GM18526 (cell line): ENCODE data around the gene PRRX1.

Source experiments
- POLR2A ChIP-seq: IDR thresholded peaks from 3 replicates; pipeline ENCODE4 v1.6.1; 2011; ENCODE audit not compliant: insufficient read length; ENCODE audit errors: extremely low read depth

Gene PRRX1

DNA sequence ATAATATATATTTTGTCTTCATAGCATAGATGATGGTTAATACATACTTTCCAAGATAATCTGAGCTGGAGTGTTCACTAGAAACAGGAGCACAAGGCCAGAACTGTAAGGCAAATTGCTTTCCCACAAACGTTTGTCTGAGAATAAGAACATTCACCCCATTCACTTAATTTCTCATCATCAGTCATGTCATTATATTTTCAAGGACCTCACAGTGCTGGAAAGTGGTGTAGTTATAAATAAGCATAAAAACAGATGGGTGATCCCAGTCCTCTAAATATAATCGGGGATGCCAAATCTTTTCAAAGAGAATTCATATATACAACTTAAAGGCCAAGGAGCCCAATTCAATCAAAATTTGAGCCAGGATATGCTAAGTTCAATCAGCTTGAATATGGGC is 8.4 kb downstream of the PRRX1 start:
- no peak for TF ChIP-seq POLR2A

DNA sequence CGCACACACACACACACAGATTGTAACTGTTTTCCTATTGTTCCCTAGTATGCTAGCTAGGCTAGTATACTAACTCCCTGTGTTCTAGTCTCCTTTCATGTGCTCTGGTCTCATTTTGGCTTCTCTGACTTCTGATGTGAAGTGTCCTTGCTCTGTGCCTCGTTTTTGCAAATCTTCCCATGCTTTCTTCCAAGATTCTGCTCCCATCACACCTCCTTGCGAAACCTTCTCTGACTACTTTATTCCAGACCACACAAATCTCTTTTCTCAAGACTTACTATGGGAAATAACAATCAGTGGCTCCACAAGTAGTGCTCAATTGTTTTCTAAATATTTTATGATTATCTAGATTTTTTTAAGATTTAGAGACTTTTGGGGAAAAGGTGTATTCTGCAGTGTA is 10.3 kb downstream of the PRRX1 start:
- TF ChIP-seq POLR2A, result no peak

DNA sequence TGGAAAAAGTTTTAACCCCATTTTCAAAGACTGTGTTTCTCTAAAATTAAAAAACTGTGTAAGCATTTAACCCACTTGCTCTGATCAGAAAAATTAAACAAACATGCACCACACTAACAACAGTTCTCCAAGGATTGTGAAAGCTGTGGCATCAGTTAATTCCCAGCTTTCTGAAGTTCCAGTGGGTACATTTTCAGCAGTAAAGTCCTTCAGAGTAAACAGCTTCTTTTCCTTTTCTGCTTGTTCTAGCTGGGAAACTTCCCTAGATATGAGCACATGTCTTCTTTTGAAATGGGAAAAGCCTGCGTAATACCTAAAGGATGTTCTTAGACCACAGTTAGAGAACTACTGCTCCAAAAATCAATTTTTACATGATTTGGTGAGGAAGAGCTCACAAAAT is 11.1 kb downstream of the PRRX1 start:
- TF ChIP-seq POLR2A, result no peak

DNA sequence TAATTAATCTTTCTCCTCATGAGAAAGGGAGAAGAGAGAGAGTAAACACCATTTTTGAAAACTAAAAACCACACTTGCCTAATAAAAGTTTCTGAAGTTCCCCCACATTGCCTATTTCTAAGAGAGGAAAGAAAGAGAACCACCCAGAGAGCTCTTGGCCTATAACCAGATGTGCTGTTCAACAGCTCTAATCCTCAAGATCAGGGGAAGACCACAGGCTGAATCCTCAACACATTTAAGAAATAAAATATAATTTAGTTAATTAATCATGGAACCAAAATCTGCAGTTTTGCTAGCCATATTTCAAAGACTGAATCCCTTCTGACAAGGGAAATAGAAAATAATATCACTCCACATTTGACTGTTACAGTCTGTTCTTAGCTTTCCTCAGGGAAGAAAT is 11.9 kb downstream of the PRRX1 start:
- TF ChIP-seq POLR2A, result no peak

DNA sequence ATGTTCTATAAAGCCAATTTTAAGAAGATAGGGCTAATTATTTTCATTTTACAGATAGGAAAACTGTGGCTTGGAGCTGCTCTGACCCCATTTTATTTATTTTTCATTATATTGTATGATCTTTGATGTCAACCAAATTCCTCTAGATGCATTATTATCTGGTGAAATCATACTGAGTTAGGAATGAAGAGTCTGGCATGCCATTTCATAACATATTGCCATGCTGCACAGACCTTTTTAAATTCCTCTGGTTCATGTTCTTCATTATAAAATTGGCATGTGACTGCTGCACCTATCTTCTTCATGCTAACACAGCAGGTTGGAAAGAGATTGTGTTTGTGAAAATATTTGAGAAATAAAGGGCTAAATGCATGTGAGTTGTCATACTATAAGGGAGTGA is 12.7 kb downstream of the PRRX1 start:
- TF ChIP-seq POLR2A, result no peak

DNA sequence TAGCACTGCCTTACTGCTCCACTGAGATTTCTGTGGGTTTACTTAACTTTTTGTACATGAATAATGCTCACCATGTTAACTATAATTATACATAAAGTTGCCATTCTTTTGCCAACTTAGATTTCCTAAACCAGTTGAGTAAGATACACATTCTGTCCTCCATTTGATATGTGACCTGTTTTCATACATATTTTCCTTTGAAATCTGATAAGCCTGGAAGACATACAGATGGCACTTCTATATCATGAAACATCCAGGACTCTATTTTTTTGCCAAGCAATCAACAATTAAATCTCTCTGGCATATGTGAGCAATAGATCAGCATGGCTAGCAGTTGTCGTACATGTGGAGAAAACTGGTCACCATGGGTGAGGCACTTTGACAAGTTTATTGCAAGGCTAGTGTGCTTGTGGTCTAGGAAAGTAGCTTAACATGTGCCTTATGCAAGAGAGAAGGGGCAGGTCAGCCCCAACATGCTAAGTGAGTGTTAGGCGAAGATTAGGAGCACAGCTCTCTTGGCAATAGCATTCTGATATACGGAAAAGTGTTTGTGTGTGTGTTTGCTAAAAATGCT is 14.2 kb downstream of the PRRX1 start:
- TF ChIP-seq POLR2A, result no peak

DNA sequence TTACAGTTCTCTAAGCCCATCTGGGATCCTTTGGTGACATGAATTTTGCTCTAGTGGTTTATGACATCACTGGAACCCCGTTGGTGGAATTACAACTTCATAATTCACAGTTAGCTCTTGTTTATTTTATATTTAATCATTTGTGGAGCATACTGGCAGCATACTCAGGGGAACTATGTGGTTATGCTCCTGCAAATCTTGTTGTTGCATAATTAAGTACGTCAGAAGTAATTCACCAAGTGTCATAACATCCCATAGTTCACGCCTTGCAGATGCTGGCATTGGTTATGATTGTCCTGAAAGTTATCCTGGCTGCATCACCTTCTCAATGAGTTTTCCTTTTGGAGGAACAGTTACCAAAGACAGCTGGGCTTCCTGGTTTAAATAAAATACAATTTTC is 16.5 kb downstream of the PRRX1 start:
- TF ChIP-seq POLR2A, result no peak

DNA sequence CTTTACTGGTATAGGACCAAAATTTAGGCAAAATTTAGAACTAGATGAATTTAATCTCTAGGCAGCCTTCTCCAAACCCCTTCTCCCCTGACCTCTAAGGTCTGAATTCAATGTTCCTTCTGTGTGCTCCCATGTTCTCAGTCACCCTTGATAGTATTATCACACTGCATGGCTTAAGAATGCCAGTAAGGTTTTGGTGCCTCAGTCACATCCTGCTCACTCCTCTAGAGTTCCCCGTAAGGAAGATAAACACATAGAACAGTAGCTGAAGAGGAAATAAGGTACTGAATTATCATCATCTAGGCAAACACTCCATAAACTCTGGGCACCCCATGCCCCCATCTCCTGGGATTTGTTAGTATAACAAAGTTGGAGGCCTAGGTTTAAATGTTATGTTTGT is 18.2 kb downstream of the PRRX1 start:
- TF ChIP-seq POLR2A, result no peak

DNA sequence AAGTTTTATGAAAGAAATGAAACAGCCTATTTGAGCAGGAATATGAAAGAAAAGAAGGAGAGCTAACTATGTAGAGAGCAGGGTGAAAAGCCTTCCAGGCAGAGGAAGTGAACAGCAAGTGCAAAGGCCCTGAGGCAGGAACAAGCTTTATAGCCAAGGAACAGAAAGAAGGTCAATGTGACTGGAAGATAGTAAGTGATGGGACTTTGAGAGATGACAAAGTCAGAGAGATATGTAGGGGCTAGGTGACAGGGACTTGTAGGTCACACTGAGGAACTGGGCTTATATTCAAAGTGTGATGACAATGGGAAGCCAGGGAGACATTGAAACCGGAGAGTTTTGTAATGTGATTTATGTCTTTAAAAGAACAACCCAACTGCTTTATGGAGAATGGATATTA is 18.9 kb downstream of the PRRX1 start:
- TF ChIP-seq POLR2A, result no peak

DNA sequence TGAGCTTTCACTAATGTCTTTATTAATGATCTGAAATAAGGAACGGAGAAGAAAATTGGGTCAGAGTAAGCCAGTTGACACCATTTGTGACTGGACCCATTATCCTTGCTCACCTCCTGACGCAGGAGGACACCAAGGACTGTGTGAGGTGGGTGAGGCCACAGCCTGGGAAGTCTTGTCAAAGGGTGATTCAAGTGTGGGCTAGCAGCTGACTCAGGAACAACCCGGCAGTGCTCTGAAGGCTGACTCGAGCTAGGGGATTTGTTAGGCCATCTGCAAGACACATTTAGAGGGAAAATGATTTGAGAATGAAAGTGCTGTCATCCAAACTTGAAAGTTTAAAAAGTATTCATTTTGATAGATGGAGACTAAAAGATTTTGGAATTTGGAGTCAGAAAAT is 21.2 kb downstream of the PRRX1 start:
- TF ChIP-seq POLR2A, result no peak

DNA sequence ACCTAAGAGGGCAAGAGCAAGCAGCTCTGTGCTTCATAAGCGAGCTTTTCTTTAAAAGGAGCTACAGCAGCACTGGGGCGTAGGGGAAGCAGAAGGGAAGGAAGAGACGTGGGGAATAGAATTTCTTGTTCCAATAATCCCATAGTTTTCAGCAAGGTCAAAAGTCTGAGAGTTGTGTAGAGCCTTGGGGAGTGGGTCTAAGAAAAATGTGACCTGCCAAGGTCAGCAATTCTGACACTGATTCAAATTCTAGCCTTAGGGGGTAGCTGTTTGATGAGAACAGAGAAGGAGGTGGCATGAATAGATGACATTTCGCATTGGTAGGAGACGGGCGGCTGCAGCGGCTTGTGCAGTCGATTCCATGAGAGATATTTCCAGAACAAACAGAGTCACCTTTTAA is 22.4 kb downstream of the PRRX1 start:
- TF ChIP-seq POLR2A, result no peak

DNA sequence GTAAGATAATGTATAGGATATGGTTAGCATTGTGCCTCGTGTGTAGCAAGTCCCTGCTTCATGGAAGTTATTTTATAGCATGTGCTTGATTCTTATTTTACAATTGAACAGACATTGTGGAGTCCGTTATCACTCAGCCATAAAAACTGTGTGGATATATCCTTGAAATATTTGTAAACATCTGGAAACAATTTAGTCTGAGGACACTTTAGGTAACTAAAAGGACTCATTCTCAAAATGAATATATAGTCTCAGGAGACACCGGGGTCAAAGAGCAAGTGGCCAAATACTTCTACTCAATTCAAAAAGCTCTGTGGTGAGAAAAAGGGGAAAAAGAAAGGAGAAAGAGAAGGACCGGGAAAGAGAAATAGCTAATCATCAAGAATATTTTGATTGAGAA is 23.7 kb downstream of the PRRX1 start:
- no peak for TF ChIP-seq POLR2A

DNA sequence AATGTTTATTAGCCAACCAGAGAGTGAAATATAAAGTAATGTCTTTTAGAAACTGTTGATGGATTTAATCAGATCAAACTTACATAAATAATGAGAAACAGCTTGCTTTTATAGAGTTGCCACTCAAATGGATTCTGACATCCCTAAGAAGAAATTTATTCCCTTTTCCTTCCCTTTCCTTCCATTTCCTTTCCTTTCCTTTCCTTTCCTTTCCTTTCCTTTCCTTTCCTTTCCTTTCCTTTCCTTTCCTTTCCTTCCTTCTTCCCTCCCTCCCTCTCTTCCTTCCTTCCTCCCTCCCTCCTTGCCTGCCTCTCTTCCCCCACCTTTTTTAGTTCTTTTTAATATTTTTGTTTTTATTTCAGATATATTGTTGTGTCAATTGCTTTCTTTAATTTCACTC is 27.3 kb downstream of the PRRX1 start:
- TF ChIP-seq POLR2A, result no peak

DNA sequence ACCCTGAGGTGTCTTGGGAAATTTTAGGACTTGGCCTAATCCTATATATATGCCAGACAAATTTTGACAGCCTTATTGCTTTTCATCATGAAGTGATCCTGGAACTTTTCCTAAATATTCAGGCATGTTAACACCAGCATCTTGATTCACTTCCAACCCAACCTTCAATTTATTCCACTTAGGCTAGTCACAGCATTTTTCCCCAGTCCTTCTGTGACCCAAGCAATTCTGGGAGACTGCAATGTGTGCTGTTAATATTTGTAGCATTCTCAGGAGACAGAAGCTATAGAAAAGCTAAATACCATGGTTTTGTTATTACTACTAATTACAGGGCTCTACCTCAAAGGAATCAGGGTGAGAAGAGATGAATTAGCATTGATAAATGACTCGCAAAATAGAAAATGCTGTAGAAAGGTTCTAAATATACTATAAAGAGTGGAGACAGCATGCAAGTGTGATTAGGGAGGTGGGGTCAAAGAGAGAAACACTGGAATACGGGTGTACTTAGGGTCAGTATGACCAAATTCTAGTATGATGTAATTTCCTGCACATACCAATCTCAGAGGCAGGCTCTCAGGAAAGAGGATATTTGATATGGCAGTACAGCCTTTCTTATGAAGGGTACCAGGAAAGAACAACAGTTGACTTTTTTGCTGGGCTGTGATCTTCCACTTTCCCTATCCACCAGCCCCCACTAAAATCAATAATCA is 29.1 kb downstream of the PRRX1 start:
- no peak for TF ChIP-seq POLR2A

DNA sequence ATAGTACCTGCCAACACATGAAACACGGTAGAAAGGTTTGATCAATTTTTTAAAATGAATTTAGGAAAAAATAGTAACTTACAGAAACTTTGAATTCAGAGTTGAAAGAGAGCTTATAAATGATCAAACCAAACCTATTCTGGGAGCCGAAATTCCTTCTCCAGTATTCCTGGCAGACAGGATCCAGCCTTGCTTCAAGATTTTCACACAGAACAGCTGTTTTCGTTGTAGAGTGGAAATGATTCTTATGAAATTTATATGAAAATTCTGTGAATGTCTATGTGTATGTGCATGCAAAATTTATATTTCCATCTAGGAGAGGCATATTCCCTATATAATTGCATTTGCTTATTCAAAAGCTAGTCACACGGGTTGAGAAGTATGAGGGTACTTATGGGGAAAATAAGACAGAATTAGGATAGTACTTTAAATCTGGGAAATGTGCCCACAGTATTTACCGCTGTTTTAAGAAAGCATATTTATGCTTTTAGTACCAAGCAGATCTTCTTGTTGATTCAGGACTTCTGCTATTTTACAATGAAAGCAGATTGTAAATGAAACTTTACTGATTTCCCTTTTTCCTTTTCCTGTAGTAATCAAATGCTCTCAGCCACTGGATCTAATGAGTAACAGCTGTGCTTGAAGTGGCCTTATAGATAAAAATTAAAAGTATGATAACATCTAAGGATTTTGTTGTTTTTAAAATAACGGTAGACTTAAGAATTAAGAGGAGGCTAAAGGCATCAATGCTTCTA is 30.4 kb downstream of the PRRX1 start:
- TF ChIP-seq POLR2A, result no peak

DNA sequence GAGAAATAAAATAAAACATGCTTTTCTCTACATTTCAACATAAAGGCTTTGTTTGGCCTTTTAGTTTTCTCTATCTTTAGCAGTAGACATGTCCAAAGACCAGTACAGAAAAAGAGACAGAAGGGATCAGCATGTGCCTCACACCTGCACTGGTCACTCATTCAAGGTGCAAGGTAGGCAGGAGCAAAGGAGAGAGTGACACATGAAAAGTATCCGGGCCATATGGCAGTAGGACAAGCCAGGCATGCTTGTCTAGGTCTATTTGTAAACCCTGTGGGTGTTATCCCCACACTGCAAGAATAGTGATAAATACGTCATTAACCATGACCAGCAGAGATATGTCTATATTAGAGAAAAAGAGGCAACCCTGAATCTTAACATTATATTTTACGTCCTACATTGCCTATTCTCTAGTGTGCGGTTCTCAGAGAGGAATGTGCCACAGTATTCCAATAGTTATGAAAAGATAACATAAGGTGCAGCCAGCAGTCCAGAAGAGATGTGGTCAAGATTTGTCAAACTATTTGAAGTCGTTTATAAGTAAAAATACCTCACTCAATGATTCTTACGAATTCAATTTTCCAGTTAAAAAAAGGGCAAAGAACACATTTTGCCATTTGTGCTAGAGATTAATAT is 32.1 kb downstream of the PRRX1 start:
- no peak for TF ChIP-seq POLR2A
